GM18517 (cell line): ENCODE data around the gene KRTAP9-7.
"Not testable (repeated sequence)": the region's sequence is repeated elsewhere in the genome, so short reads cannot be mapped to it uniquely, and the experiment has no call there.

ENCODE experiments used
- ATAC-seq: cut with Tn5 transposase; IDR thresholded peaks from one replicate; pipeline ENCODE4 v1.9.1; 2021; ENCODE audit warnings: mild to moderate bottlenecking, moderate library complexity; ENCODE audit not compliant: unreplicated experiment

The KRTAP9-7 gene

GRCh38 chr17:41275648-41276190, at the start of gene KRTAP9-7:
TSS of gene KRTAP9-7 (plus strand) at chr17:41275698. CDS start at chr17:41275698, 0 bp downstream.
- not testable (repeated sequence) for ATAC-seq

GRCh38 chr17:41226051-41226450, 49.4 kb upstream of the KRTAP9-7 start:
- ATAC-seq, result no peak

GRCh38 chr17:41226598-41227095, 48.9 kb upstream of the KRTAP9-7 start, which contains the start of gene KRTAP9-2:
TSS of gene KRTAP9-2 (plus strand) at chr17:41226648. CDS start at chr17:41226655, 7 bp downstream.
- ATAC-seq, result not testable (repeated sequence)

- no peak for ATAC-seq
These were observed 45.4 kb upstream of the KRTAP9-7 start for GRCh38 chr17:41230094-41230493.

GRCh38 chr17:41231731-41232130, 43.8 kb upstream of the KRTAP9-7 start:
- no peak for ATAC-seq

- ATAC-seq, result not testable (repeated sequence)
These were observed 42.9 kb upstream of the KRTAP9-7 start, which contains the start of gene KRTAP9-3 for GRCh38 chr17:41232399-41233105. TSS of gene KRTAP9-3 (plus strand) at chr17:41232449. CDS start at chr17:41232502, 53 bp downstream.

- not testable (repeated sequence) for ATAC-seq
These were observed 38.4 kb upstream of the KRTAP9-7 start for GRCh38 chr17:41237116-41237515.

- not testable (repeated sequence) for ATAC-seq
These were observed 37.5 kb upstream of the KRTAP9-7 start, which contains the start of gene KRTAP9-8 for GRCh38 chr17:41237949-41238437. TSS of gene KRTAP9-8 (plus strand) at chr17:41237999. CDS start at chr17:41238052, 53 bp downstream.

GRCh38 chr17:41246995-41247787, 28.3 kb upstream of the KRTAP9-7 start:
- not testable (repeated sequence) for ATAC-seq

- ATAC-seq, result not testable (repeated sequence)
These were observed 25.8 kb upstream of the KRTAP9-7 start, which contains the start of gene KRTAP9-4 for GRCh38 chr17:41249637-41250240. TSS of gene KRTAP9-4 (plus strand) at chr17:41249687. CDS start at chr17:41249721, 34 bp downstream.

- ATAC-seq, result no peak
These were observed 24.2 kb upstream of the KRTAP9-7 start for GRCh38 chr17:41251261-41251660.

- no peak for ATAC-seq
These were observed 20.6 kb upstream of the KRTAP9-7 start for GRCh38 chr17:41254861-41255260.

GRCh38 chr17:41255381-41256290, 19.9 kb upstream of the KRTAP9-7 start, which contains the start of gene KRTAP9-9:
TSS of gene KRTAP9-9 (plus strand) at chr17:41255384.
- ATAC-seq, result not testable (repeated sequence)

- no peak for ATAC-seq
These were observed 19.2 kb upstream of the KRTAP9-7 start for GRCh38 chr17:41256291-41256685.

GRCh38 chr17:41258406-41258805, 17.1 kb upstream of the KRTAP9-7 start:
- ATAC-seq, result no peak

GRCh38 chr17:41263212-41263611, 12.3 kb upstream of the KRTAP9-7 start:
- ATAC-seq, result no peak

GRCh38 chr17:41264599-41264998, 10.9 kb upstream of the KRTAP9-7 start:
- no peak for ATAC-seq

- ATAC-seq, result no peak
These were observed 10.4 kb upstream of the KRTAP9-7 start, which contains the start of gene KRTAP9-6 for GRCh38 chr17:41265078-41265477. TSS of gene KRTAP9-6 (plus strand) at chr17:41265378. CDS start at chr17:41265378, 0 bp downstream.

GRCh38 chr17:41267711-41268110, 7.8 kb upstream of the KRTAP9-7 start:
- ATAC-seq, result no peak
